CD4-positive, alpha-beta T cell treated with Interleukin-4 for 1 hour (primary cell): ENCODE measurements around the gene PTMA.
"Not testable (repeated sequence)": the region's sequence is repeated elsewhere in the genome, so short reads cannot be mapped to it uniquely, and the experiment has no call there.

Experiments used
- DNase-seq, 2 donors: peaks; one replicate each; pipeline ENCODE4 v3.0.0-alpha.2; 2020 to 2022

PTMA gene

DNA sequence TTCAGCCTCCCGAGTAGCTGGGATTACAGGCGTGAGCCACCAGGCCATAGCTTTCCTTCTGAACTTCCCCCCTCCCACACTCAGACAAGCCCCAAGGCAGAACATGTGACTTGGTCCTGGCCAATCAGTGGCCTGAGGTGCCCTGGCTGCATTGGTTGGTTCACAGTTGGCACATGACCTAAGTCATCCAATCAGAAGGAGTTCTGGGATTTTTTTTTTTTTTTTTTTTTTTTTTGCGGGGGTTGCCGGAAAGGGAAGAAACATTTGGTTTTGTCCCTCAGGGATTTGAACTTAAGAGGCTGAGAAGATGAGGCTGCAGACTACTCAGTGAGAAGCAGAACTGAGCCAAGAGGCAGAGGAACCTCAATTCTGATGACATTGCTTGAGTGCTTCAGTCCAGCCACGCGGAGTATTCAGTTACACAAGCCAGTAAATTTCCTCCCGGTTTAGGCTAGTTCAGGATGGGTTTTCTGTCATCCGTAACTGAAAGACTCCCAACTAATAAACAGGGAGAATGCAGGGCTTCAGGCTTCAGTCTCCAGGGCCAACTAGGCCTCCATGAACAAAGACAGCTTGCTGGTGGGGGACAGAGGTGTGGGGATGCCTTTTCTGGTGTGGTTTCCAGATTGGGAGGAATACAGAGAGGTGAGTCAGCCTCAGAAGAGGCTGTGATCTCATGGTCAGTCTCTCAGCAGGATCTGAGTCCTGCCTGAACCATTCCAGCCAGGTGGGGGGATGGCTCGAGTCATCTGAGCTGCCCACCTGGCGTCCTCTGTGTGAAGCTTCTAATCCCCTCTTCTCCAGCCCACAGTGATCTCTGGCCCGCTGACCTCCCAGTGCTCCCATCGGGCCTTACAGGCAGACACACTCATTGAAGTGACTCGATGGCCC lies 9.2 kb downstream of the PTMA start:
- peak; percentile 31 to 59 for DNase-seq

GRCh38 chr2:231718799-231719198 lies 10.5 kb downstream of the PTMA start:
- no peak for DNase-seq

DNA sequence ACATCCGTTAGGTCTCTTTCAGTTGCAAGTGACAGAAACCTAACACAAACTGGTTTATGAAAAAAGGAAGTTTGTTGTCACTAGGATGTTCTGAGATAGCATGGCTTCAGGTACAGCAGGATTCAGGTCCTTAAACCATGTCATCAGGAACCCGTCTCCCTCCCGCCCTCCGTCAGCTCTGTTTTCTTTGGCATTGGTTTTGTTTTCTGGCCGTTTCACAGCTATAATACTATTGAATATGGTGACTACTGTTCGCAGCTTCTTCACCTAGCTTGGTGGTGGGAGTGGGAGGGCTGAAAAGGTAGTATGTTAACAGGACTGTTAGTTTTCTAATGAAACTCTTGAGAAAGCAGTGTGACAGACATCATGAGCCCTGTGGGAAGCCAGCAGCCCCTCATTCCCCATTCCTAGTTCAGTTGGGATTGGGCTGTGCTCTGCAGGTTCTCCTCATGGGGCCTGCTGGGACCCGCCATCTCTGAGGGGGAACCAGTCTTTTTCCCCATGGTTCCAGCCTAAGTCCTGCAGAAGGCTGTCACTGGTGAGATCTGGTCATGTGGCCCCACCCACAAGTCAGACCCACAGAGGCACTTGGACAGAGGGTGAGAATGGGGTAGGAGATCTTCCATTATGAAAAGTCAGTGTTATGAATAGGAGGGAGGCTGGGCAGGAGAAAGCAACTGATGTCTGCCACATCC lies 12.1 kb downstream of the PTMA start:
- DNase-seq = no peak

GRCh38 chr2:231720987-231721966 lies 13.0 kb downstream of the PTMA start:
- peak in 1 of 2 donors; percentile 21 for DNase-seq

DNA sequence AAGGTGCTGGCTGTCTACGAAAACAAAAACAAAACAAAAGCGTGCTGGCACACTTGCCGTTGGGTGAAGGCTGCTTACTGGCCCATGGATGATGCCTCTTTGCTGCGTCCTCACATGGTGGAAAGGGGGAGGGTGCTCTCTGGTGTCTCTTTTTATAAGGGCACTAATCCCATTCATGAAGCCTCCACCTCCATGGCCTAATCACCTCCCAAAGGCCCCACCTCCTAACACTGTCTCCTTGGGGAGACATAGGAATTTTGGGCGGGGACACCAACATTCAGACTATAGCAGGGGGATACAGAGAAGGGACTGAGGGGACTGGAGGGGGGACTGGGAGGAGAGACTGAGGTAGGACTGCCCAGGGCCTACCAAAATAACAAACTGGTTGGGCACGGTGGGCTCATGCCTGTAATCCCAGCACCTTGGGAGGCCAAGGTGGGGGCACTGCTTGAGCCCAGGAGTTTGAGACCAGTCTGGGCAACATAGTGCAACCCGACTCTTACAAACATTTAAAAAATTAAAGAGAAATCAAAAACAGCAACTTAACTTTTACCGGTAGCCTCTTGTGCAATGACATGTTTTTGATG lies 14.5 kb downstream of the PTMA start:
- no peak for DNase-seq

- DNase-seq = no peak
These were observed 17.2 kb downstream of the PTMA start for GRCh38 chr2:231725476-231725875.

DNA sequence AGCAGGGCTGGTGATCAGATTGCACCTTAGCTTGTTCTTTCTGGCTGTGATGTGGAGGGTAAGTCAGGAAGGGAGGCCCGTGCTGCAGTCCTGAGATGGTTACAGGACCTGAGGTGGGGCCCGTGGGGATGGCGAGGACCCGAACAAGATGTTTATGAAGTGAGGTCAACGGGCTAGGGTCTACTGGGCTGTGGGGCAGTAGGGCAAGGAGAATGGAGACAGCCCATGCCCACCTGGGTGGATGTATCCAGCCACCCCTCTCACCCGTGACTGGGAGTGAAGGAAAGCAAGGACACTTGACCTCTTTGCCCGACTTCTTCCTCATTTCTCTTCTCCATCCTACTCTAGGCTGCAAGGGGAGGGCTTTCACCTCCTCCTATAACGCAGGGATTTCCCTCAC lies 18.0 kb downstream of the PTMA start:
- DNase-seq = no peak

GRCh38 chr2:231727621-231728020 lies 19.3 kb downstream of the PTMA start:
- no peak for DNase-seq

GRCh38 chr2:231732604-231733003 lies 24.3 kb downstream of the PTMA start:
- no peak for DNase-seq

DNA sequence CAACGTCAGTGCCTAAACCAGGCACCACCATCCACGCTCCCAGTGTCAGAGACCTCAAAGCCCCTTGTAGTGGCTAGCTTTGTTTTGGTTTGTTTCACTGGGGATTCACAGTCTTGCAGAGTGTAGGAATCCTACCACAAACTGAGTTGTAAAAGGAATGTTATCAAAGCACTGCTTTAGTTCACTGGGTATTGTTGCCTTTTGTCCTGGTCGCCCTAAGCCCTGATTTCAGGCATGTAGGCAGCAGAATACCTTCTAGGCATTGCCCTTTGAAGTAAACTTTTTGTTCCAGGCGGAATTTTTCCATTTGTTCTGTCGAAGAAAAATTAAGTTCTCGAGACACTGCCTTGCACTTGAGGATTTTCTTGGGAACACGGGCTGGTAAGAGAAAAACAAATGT lies 29.4 kb downstream of the PTMA start:
- no peak for DNase-seq

DNA sequence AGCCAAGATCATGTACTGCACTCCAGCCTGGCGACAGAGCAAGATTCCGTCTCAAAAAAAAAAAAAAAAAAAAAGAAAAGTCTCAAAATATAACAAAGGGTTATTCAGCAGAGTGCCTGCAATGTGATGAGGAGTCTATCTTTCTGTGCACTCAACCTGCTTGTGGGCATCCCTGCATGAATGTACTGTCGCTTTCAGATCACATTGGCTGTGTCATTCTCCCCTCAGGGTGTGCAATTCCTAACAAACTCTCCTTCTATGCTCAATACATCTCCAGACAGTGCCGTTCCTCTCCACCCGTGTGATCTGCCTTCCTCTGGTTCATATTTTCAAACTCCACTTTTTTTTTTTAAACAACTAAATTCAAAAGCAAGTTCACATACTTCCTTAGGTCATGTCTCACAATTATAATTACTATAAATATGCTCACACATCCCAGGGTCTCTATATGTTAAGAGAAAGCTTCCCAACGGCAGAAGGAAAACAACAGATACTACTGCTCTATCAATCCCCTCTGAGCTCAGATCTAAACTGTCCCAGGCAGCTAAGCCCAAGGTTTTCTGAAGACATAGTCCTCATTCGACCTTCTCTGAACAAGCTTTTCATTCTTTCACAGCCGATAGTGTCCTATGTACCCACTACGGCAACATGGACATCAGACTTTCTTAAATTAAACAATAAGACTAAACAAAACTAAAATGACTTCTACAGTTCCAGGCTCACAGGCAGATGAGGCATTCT lies 35.2 kb downstream of the PTMA start:
- DNase-seq = no peak

- no peak for DNase-seq
These were observed 37.1 kb downstream of the PTMA start for GRCh38 chr2:231745303-231746038.

GRCh38 chr2:231748153-231748896 lies 40.0 kb downstream of the PTMA start:
- DNase-seq = not testable (repeated sequence)

DNA sequence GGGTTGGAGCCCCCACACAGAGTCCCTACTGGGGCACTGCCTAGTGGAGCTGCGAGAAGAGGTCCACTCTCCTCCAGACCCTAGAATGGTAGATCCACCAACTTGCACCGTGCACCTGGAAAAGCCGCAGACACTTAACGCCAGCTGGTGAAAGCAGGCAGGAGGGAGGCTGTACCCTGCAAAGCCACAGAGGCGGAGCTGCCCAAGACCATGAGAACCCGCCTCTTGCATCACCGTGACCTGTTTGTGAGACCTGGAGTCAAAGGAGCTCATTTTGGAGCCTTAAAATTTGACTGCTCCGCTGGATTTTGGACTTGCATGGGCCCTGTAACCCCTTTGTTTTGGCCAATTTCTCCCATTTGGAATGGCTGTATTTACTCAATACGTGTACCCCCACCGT lies 40.7 kb downstream of the PTMA start:
- not testable (repeated sequence) for DNase-seq

- DNase-seq = no peak
These were observed 42.9 kb downstream of the PTMA start for GRCh38 chr2:231751042-231751815.

- DNase-seq = no peak
These were observed 43.7 kb downstream of the PTMA start for GRCh38 chr2:231752061-231752460.

DNA sequence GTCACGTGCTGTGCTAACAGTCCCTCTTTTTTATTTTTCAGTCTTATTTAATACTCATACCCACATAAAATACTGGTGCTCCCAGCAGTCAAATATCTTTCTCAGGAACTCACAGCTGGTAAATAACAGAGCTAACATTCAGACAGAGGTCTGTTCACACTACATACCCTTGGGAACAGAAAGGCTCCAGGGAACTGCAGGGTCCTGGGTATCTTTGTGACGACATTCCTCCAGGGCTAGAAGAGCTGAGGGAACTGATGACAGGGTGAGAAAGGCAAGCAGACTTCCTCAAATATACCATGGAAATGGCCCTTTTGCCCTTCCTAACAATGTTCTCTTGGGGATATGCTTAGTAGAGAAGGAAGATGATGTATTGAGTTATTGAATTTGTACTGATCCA lies 53.4 kb downstream of the PTMA start:
- no peak for DNase-seq
